ENCODE measurements around the gene GSTT4. TPM values are rescaled to one million over a fixed set of nuclear protein-coding genes. Genes with fewer than 3 reads are reported as not detected.

Gene GSTT4
- not detected in 2 replicates for total RNA-seq

DNA sequence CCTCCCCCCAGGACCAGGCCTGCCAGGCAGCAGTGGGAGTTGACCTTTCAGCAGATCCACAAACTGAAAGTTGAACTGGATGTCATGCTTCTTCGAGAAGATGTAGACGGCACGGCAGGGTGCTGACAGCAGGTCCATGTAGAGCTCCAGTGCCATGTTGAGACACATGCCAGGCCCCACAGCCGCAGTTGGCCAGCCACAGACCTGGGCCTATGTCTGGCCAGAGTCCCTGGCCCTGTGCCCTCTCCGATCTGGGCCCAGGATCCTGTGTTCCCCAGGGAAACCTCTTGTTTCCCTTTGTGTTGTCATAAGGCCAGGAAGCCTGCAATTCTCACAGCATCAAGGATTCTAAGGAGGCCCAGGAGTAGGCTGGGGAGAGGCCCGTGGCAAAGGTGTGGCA is at the start of gene GSTT4:
TSS of gene GSTT4 (minus strand) at position 253 of the 400 bp plus-strand sequence. CDS start at position 156, 97 bp downstream.
- H3K4me3 ChIP-seq (ENCODE audit: low read depth, low read length), result no peak within 1 kb of the TSS
- no peak for DNase-seq (ENCODE audit: low read depth)
- TF ChIP-seq, protein P1, sequence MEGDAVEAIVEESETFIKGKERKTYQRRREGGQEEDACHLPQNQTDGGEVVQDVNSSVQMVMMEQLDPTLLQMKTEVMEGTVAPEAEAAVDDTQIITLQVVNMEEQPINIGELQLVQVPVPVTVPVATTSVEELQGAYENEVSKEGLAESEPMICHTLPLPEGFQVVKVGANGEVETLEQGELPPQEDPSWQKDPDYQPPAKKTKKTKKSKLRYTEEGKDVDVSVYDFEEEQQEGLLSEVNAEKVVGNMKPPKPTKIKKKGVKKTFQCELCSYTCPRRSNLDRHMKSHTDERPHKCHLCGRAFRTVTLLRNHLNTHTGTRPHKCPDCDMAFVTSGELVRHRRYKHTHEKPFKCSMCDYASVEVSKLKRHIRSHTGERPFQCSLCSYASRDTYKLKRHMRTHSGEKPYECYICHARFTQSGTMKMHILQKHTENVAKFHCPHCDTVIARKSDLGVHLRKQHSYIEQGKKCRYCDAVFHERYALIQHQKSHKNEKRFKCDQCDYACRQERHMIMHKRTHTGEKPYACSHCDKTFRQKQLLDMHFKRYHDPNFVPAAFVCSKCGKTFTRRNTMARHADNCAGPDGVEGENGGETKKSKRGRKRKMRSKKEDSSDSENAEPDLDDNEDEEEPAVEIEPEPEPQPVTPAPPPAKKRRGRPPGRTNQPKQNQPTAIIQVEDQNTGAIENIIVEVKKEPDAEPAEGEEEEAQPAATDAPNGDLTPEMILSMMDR (IDR thresholded peaks at IDR 0.05; ENCODE audit: insufficient read depth, low read depth, low read length), result no peak

DNA sequence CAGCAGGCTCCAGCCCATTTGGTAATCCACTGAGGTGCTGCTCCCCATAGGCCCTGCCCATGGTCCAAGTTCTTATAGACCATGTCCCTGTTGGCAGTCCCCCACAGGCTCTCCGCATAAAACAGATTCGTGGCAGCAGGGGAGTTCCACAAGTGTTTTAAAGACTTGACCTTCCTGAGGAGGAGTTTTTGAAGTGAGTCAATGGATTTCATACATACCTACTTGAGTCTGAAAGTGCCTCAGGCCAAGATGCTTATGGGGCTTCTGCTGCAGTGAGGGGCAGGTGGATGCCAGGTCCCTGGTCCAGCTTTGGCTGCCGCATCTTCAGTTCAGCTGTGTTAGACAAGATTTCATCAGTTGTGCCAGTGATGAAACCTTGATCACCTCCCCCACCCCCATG is 49.1 kb upstream of the GSTT4 start:
- TF ChIP-seq, protein P1 (IDR thresholded peaks at IDR 0.05; ENCODE audit: insufficient read depth, low read depth, low read length), result no peak
- no peak overlapping the region for H3K4me3 ChIP-seq (ENCODE audit: low read depth, low read length)
- no peak for DNase-seq (ENCODE audit: low read depth)

DNA sequence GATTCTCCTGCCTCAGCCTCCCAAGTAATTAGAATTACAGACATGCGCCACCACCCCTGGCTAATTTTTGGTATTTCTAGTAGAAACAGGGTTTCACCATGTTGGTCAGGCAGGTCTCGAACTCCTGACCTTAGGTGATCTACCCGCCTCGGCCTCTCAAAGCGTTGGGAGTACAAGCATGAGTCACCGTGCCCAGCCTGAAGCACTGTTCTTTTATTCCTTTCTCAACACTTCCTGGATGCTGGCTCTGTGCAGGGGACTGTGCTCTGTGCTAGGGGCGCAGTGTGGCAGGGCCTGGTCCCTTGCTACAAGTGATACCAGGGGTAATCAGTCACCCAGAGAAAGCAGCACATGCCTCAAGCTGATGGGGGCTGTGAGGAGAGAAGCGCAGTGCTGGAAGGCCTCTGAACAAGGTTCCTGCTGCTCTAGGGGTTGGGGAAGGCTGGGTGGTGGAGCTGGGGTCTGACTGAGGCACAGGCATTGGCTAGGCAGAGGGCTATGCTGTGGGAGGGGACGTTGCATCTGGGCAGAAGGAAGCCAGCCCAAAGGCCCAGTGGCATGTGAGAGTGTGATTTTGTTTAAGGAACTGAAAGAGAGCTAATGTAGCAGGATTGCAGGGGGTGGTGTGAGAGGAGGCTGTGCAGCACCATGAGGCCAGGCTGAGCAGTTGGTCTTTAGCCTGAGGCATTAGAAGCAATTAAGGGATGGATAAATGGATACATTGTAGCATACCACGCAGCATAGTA is 48.4 kb upstream of the GSTT4 start:
- TF ChIP-seq, protein P1 (IDR thresholded peaks at IDR 0.05; ENCODE audit: insufficient read depth, low read depth, low read length), result no peak
- DNase-seq (ENCODE audit: low read depth), result no peak
- H3K4me3 ChIP-seq (ENCODE audit: low read depth, low read length), result no peak overlapping the region

DNA sequence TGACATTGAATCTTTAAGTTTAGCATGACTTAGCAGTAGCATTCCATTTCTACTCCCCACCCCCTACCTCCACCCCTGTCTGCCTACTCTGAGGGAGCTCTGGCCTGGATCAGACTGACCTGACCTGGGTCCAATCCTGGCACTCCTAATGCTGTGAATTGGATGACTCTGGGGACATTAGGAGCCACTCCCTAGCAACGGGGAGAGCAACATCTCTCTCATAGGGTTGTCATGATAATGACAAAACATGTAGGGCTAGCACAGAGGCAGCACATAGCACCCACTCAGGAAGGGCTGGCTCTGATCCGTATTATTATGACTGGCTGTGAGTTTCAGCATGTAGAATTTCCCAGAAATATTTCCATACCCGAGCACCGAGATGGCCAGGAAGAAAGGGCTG is 46.3 kb upstream of the GSTT4 start:
- no peak overlapping the region for H3K4me3 ChIP-seq (ENCODE audit: low read depth, low read length)
- DNase-seq (ENCODE audit: low read depth), result no peak
- TF ChIP-seq, protein P1 (IDR thresholded peaks at IDR 0.05; ENCODE audit: insufficient read depth, low read depth, low read length), result no peak

DNA sequence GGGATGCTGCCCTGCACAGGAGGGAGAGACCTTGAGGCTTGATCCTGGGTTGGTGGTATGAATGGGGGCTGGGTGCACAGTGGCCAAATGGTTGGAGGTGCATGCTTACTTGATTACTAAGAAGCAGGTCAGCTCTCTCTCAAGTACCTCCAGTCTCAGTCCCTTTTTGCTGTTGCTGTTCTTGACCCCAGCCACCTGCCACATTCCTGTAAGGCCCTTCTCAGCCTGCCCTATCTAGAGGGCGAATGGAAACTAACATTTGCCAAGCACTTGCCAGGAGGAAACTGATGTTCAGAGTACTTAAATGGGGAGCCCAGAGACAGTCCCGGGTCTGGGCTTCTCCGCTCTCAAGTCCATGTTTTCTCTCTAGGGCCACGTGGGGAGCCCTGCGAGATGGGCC is 45.8 kb upstream of the GSTT4 start:
- no peak overlapping the region for H3K4me3 ChIP-seq (ENCODE audit: low read depth, low read length)
- DNase-seq (ENCODE audit: low read depth), result no peak
- TF ChIP-seq, protein P1 (IDR thresholded peaks at IDR 0.05; ENCODE audit: insufficient read depth, low read depth, low read length), result no peak

DNA sequence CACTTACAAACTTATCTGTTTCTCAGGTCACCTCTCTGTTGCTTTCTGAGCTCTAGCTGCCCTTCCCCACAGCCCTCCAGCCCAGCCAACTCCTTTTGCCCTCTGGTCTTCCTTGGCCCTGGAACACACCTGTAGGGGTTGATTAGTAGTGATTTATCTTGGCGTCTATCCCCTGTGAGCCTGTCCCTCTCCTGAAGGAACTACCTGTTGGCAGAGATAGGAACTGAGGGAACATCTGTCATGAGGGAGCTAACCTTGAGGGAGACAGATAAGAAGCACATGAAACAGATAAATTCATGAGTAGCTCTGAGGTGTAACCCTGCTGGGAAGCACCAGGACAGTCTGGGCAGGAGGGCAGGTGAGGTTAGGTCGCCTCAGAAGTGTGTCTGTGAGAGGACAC is 44.7 kb upstream of the GSTT4 start:
- H3K4me3 ChIP-seq (ENCODE audit: low read depth, low read length), result no peak overlapping the region
- no peak for DNase-seq (ENCODE audit: low read depth)
- TF ChIP-seq, protein P1 (IDR thresholded peaks at IDR 0.05; ENCODE audit: insufficient read depth, low read depth, low read length), result no peak

DNA sequence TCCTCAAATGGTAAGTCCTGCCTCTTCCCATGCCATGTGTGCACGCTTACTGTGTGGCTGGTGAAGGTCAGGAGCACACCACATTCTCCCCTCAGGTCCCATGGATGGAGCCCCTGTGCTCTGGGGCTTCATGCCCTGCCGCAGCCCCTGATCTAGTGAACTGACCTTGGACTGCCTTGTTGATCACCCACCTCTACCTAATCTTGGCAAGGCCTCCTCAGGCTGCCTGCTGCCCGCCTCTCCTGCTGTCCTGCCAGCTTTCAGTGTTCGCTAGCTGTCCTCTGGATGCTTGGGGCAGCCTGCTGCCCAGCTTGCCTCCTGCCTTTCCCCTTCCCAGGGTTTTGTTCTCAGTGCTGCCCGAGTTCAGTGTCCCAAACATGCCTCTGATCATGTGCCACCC is 44.0 kb upstream of the GSTT4 start:
- no peak overlapping the region for H3K4me3 ChIP-seq (ENCODE audit: low read depth, low read length)
- DNase-seq (ENCODE audit: low read depth), result no peak
- TF ChIP-seq, protein P1 (IDR thresholded peaks at IDR 0.05; ENCODE audit: insufficient read depth, low read depth, low read length), result no peak

Measured in fibroblast of villous mesenchyme (primary cell).